ENCODE measurements around the gene POLR3A. TPM values are rescaled to one million over a fixed set of nuclear protein-coding genes. Genes with fewer than 3 reads are reported as not detected.

Gene POLR3A
- total and polyA plus RNA-seq, 2 donors (not counting 1 experiment from before 2014, with no cell fraction given) = 11.6 to 16.8 TPM

DNA sequence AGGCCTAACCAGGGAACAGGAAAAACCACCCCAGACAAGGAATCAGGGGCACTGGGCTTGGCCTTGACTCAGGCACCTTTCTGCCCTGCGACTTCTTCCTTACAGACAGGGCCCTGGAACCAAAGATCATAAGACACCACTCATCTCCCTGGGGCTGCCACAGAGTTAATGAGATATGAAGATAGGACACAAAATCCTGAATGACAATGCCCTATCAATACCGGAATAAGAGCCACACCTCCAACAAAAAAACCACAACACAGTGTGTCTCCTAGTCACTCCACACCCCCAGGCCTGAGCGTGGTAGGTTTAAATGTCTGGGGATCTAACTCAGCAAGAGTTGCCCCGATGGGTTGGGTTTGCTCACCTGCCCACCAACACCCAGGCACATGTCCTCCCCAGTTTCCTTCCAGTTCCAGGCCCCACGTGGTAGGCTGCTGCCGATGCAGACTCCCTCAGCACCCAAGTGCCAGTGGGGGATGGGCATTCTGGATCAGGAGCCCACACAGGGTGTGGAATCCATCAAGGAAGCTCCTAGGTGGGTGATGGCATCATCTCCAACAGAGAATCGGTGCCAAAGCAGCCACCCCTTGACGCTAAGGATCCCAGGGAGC is 106.6 kb downstream of the POLR3A start:
- no peak overlapping the region for H2AFZ ChIP-seq (ENCODE audit: low read length)
- H3K9me3 ChIP-seq (ENCODE audit: control insufficient read depth, insufficient read depth, low read depth, low read length) = no peaks in the 10 kb centered on the region
- H3K27me3 ChIP-seq (ENCODE audit: control insufficient read depth, insufficient read depth, low read length) = peaks cover 4% of the 10 kb centered on the region
- DNase-seq (ENCODE audit: low read depth in 2 of 2) = no peak
- H3K9ac ChIP-seq (ENCODE audit: insufficient read depth, low read length) = no peak overlapping the region
- no peak overlapping the region for H3K4me2 ChIP-seq (ENCODE audit: extremely low read depth, insufficient read depth, low read length)
- TF ChIP-seq, protein P1, sequence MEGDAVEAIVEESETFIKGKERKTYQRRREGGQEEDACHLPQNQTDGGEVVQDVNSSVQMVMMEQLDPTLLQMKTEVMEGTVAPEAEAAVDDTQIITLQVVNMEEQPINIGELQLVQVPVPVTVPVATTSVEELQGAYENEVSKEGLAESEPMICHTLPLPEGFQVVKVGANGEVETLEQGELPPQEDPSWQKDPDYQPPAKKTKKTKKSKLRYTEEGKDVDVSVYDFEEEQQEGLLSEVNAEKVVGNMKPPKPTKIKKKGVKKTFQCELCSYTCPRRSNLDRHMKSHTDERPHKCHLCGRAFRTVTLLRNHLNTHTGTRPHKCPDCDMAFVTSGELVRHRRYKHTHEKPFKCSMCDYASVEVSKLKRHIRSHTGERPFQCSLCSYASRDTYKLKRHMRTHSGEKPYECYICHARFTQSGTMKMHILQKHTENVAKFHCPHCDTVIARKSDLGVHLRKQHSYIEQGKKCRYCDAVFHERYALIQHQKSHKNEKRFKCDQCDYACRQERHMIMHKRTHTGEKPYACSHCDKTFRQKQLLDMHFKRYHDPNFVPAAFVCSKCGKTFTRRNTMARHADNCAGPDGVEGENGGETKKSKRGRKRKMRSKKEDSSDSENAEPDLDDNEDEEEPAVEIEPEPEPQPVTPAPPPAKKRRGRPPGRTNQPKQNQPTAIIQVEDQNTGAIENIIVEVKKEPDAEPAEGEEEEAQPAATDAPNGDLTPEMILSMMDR (conservative IDR thresholded peaks at IDR 0.05 in 1 of 2, IDR thresholded peaks at IDR 0.05 in 1 of 2; ENCODE audit: low read depth in 1 of 2, low read length in 2 of 2) = no peak
- TF ChIP-seq EZH2 (IDR thresholded peaks at IDR 0.05; ENCODE audit: low read length, missing control alignments) = no peak
- no peak overlapping the region for H3K4me3 ChIP-seq (replicated peaks in 1 of 4; ENCODE audit: control extremely low read depth in 1 of 4, insufficient read depth in 1 of 4, low read depth in 3 of 4, low read length in 4 of 4)
- H3K4me1 ChIP-seq (ENCODE audit: control insufficient read depth, extremely low read depth, insufficient read depth, low read length) = peaks cover 16% of the 10 kb centered on the region
- no peak overlapping the region for H3K27ac ChIP-seq (ENCODE audit: insufficient read depth, low read length)
- peaks cover 71% of the 10 kb centered on the region for H3K79me2 ChIP-seq (ENCODE audit: control insufficient read depth, insufficient read depth, low read length)
- H4K20me1 ChIP-seq (ENCODE audit: control insufficient read depth, extremely low read depth, insufficient read depth, low read length) = no peaks in the 10 kb centered on the region
- no peaks in the 10 kb centered on the region for H3K36me3 ChIP-seq (ENCODE audit: control insufficient read depth, insufficient read depth, low read length)

DNA sequence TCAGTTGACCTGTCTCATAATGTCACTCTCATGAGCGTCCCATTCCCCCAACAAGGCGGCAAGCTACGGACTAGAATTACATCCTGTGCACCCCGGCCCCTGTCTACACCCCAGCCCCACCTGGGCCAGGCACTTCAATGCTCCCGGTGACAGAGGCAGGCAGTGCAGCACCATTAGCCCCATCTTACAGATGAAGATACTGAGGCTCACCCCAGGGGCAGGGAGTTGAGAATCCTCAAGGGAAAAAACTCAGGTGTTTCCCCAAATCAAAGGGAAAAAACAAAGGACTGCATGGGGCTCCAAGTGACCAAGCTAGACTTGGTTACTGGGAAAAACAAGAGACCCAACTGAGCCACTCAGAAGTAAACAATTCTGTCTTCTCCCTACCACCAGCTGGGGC is 107.3 kb downstream of the POLR3A start:
- H3K9me3 ChIP-seq (ENCODE audit: control insufficient read depth, insufficient read depth, low read depth, low read length) = no peaks in the 10 kb centered on the region
- no peak overlapping the region for H2AFZ ChIP-seq (ENCODE audit: low read length)
- H3K27me3 ChIP-seq (ENCODE audit: control insufficient read depth, insufficient read depth, low read length) = no peaks in the 10 kb centered on the region
- no peak overlapping the region for H3K4me2 ChIP-seq (ENCODE audit: extremely low read depth, insufficient read depth, low read length)
- TF ChIP-seq, protein P1 (conservative IDR thresholded peaks at IDR 0.05 in 1 of 2, IDR thresholded peaks at IDR 0.05 in 1 of 2; ENCODE audit: low read depth in 1 of 2, low read length in 2 of 2) = no peak
- no peak for TF ChIP-seq EZH2 (IDR thresholded peaks at IDR 0.05; ENCODE audit: low read length, missing control alignments)
- DNase-seq (ENCODE audit: low read depth in 2 of 2) = no peak
- peaks cover 76% of the 10 kb centered on the region for H3K79me2 ChIP-seq (ENCODE audit: control insufficient read depth, insufficient read depth, low read length)
- H3K36me3 ChIP-seq (ENCODE audit: control insufficient read depth, insufficient read depth, low read length) = no peaks in the 10 kb centered on the region
- H4K20me1 ChIP-seq (ENCODE audit: control insufficient read depth, extremely low read depth, insufficient read depth, low read length) = no peaks in the 10 kb centered on the region
- no peak overlapping the region for H3K4me3 ChIP-seq (replicated peaks in 1 of 4; ENCODE audit: control extremely low read depth in 1 of 4, insufficient read depth in 1 of 4, low read depth in 3 of 4, low read length in 4 of 4)
- H3K9ac ChIP-seq (ENCODE audit: insufficient read depth, low read length) = no peak overlapping the region
- no peak overlapping the region for H3K27ac ChIP-seq (ENCODE audit: insufficient read depth, low read length)
- peaks cover 16% of the 10 kb centered on the region for H3K4me1 ChIP-seq (ENCODE audit: control insufficient read depth, extremely low read depth, insufficient read depth, low read length)

DNA sequence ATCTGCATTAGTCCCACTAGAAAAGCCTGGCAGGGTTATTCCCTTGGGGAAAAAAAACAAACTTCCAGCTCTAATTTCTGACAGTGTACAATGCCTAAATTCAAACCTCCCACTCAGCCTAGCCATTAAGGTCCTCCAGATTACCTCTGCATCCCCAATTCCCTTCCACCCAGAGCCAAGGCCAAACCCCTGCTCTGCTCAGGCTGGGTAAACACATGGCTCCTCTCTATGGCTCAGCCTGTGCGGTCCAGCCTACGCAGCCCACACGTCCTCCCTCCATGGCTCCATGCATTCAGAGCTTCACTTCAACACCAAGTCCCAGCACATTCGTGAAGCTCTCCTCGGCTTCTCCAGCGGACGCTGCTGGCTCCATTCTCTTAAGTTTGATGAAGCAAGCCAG is 107.9 kb downstream of the POLR3A start:
- Histone ChIP-seq H3K9me3 (ENCODE audit: control insufficient read depth, insufficient read depth, low read depth, low read length) (no peaks in the 10 kb centered on the region), H3K4me2 (ENCODE audit: extremely low read depth, insufficient read depth, low read length) (no peak overlapping the region), H4K20me1 (ENCODE audit: control insufficient read depth, extremely low read depth, insufficient read depth, low read length) (no peaks in the 10 kb centered on the region), H3K4me1 (ENCODE audit: control insufficient read depth, extremely low read depth, insufficient read depth, low read length) (peaks cover 16% of the 10 kb centered on the region), H3K79me2 (ENCODE audit: control insufficient read depth, insufficient read depth, low read length) (peaks cover 78% of the 10 kb centered on the region), H3K27ac (ENCODE audit: insufficient read depth, low read length) (no peak overlapping the region), H3K27me3 (ENCODE audit: control insufficient read depth, insufficient read depth, low read length) (no peaks in the 10 kb centered on the region), H2AFZ (ENCODE audit: low read length) (no peak overlapping the region), H3K36me3 (ENCODE audit: control insufficient read depth, insufficient read depth, low read length) (no peaks in the 10 kb centered on the region), H3K9ac (ENCODE audit: insufficient read depth, low read length) (no peak overlapping the region), H3K4me3 (replicated peaks in 1 of 4; ENCODE audit: control extremely low read depth in 1 of 4, insufficient read depth in 1 of 4, low read depth in 3 of 4, low read length in 4 of 4) (no peak overlapping the region)
- TF ChIP-seq EZH2 (IDR thresholded peaks at IDR 0.05; ENCODE audit: low read length, missing control alignments) = no peak
- DNase-seq (ENCODE audit: low read depth in 2 of 2) = no peak

Data from fibroblast of lung (primary cell).